K562 (cell line): ENCODE results near the gene YARS1. TPM values are rescaled to one million over a fixed set of nuclear protein-coding genes. Genes with fewer than 3 reads are reported as not detected.

ENCODE experiments used
- GABPB1 ChIP-seq: sonication (generic); formaldehyde crosslinking; IDR thresholded peaks from 2 replicates; pipeline ENCODE4 v1.8.0; 2022; ENCODE audit warnings: mild to moderate bottlenecking, missing genetic modification reagents
- HSF4 ChIP-seq: fragments of 250-450 bp; sonication (Bioruptor Pico); IDR thresholded peaks from 2 replicates; pipeline ENCODE4 v2.1.2; 2022; ENCODE audit warnings: mild to moderate bottlenecking, moderate library complexity, borderline replicate concordance
- LCOR ChIP-seq: sonication (generic); formaldehyde crosslinking; IDR thresholded peaks from 2 replicates; pipeline ENCODE4 v1.8.0; 2022; ENCODE audit warnings: mild to moderate bottlenecking, missing genetic modification reagents
- MAZ ChIP-seq, 2 experiments: fragments of 450-650 bp in 1 of 2; sonication (generic) in 1 of 2; formaldehyde crosslinking; IDR thresholded peaks in 1 of 2; conservative IDR thresholded peaks in 1 of 2; 2 replicates each; pipeline versions ENCODE4 v1.4.0 to v1.5.0; 2020; ENCODE audit warnings: mild to moderate bottlenecking in 1 of 2, missing genetic modification reagents in 1 of 2
- MECOM ChIP-seq: fragments of 250-450 bp; sonication (Bioruptor Pico); IDR thresholded peaks from 2 replicates; pipeline ENCODE4 v1.8.0; 2022; ENCODE audit warnings: inconsistent platforms
- NFXL1 ChIP-seq: fragments of 450-650 bp; formaldehyde crosslinking; IDR thresholded peaks from 2 replicates; pipeline ENCODE4 v1.4.0; 2021; ENCODE audit warnings: mild to moderate bottlenecking
- POLR2H ChIP-seq: IDR thresholded peaks from 2 replicates; pipeline ENCODE4 v1.6.1; 2016; ENCODE audit warnings: missing genetic modification characterization, low read depth, mild to moderate bottlenecking, control low read depth, missing compliant biosample characterization, moderate library complexity
- PRPF4 ChIP-seq: fragments of 200-400 bp; formaldehyde crosslinking; IDR thresholded peaks from one replicate; pipeline ENCODE4 v1.6.1; 2017; ENCODE audit warnings: low read length, low read depth, mild to moderate bottlenecking; ENCODE audit not compliant: insufficient read depth, poor library complexity, severe bottlenecking
- RCOR1 ChIP-seq, 2 experiments: IDR thresholded peaks; 2 replicates each; pipeline ENCODE4 v1.6.1; 2012; ENCODE audit warnings: low read depth in 2 of 2, low read length in 2 of 2, borderline replicate concordance in 1 of 2, improper control_type of control experiment in 1 of 2
- TBL1XR1 ChIP-seq, 2 experiments: IDR thresholded peaks; 2 replicates each; pipeline ENCODE4 v1.6.1; 2012; ENCODE audit warnings: improper control_type of control experiment in 2 of 2, low read length in 2 of 2, mild to moderate bottlenecking in 1 of 2
- ZNF3 ChIP-seq: fragments of 250-450 bp; sonication (Bioruptor Pico); IDR thresholded peaks from 2 replicates; pipeline ENCODE4 v1.5.0; 2021; ENCODE audit warnings: mild to moderate bottlenecking, moderate library complexity
- ZNF408 ChIP-seq: fragments of 250-450 bp; sonication (Bioruptor Pico); IDR thresholded peaks from 2 replicates; pipeline ENCODE4 v1.4.0; 2020; ENCODE audit warnings: low read depth, mild to moderate bottlenecking, moderate library complexity
- ZNF76 ChIP-seq: fragments of 250-450 bp; sonication (Bioruptor Pico); IDR thresholded peaks from 2 replicates; pipeline ENCODE4 v1.4.0; 2020; ENCODE audit warnings: mild to moderate bottlenecking, moderate library complexity, borderline replicate concordance
- polyA plus RNA-seq, 8 experiments: library from polyadenylated mRNA; depleted of rRNA in 4 of 8; stranded (reverse) in 5 of 8; unstranded in 3 of 8; fragments of >200 nt; fragmentation: Nextera tagmentation in 2 of 8; fragmentation: Illumina TruSeq in 1 of 8; extraction: Ambion mirVana in 2 of 8; extraction: Trizol in 1 of 8; gene quantifications; 2 replicates each; pipeline versions ENCODE4 v1.2.1 to v1.2.3, GENCODE V29; 2011 to 2014; ENCODE audit warnings: inconsistent platforms in 1 of 8, missing spikeins in 1 of 8
- total RNA-seq, 7 experiments: library from RNA; depleted of rRNA in 6 of 7; stranded (reverse); fragments of >200 nt in 6 of 7; fragmentation: Illumina TruSeq in 2 of 7; extraction: Trizol in 2 of 7; gene quantifications; 2 replicates each; pipeline versions ENCODE4 v1.2.1 to v1.2.3, GENCODE V29; 2011 to 2021; ENCODE audit warnings: low replicate concordance in 1 of 7
- TF ChIP-seq, protein P1 (sequence below), 3 experiments: fragments of 200-800 bp in 1 of 3; fragments of 250-450 bp in 1 of 3; fragments of 450-650 bp in 1 of 3; sonication (Bioruptor Pico) in 1 of 3; sonication (Bioruptor generic) in 1 of 3; formaldehyde crosslinking in 1 of 3; IDR thresholded peaks; 2 replicates each; pipeline versions ENCODE4 v1.6.1 to v1.8.0; 2016 to 2022; ENCODE audit warnings: mild to moderate bottlenecking in 2 of 3, missing genetic modification characterization in 2 of 3, missing compliant biosample characterization in 1 of 3, moderate library complexity in 1 of 3
- TF ChIP-seq, protein P2 (sequence below): sonication (generic); formaldehyde crosslinking; IDR thresholded peaks from 2 replicates; pipeline ENCODE4 v1.8.0; 2022; ENCODE audit warnings: mild to moderate bottlenecking, missing genetic modification reagents
- TF ChIP-seq, protein P3 (sequence below): IDR thresholded peaks from 3 replicates; pipeline ENCODE4 v1.6.1; 2011; ENCODE audit warnings: borderline replicate concordance, mild to moderate bottlenecking; ENCODE audit not compliant: insufficient read length, insufficient read depth
- TF ChIP-seq, protein P4 (sequence below): fragments of 450-650 bp; formaldehyde crosslinking; IDR thresholded peaks from 2 replicates; pipeline ENCODE4 v1.4.0; 2020; ENCODE audit warnings: mild to moderate bottlenecking, moderate library complexity
- TF ChIP-seq, protein P5 (sequence below): fragments of 250-450 bp; sonication (Bioruptor Pico); IDR thresholded peaks from 2 replicates; pipeline ENCODE4 v1.4.0; 2020; ENCODE audit warnings: mild to moderate bottlenecking

The YARS1 gene
- total and polyA plus RNA-seq, 9 of the 15 experiments (the other 6 are each of a cell fraction or from before 2014, with no cell fraction given) = 66.2 to 336 (median 201) TPM

DNA sequence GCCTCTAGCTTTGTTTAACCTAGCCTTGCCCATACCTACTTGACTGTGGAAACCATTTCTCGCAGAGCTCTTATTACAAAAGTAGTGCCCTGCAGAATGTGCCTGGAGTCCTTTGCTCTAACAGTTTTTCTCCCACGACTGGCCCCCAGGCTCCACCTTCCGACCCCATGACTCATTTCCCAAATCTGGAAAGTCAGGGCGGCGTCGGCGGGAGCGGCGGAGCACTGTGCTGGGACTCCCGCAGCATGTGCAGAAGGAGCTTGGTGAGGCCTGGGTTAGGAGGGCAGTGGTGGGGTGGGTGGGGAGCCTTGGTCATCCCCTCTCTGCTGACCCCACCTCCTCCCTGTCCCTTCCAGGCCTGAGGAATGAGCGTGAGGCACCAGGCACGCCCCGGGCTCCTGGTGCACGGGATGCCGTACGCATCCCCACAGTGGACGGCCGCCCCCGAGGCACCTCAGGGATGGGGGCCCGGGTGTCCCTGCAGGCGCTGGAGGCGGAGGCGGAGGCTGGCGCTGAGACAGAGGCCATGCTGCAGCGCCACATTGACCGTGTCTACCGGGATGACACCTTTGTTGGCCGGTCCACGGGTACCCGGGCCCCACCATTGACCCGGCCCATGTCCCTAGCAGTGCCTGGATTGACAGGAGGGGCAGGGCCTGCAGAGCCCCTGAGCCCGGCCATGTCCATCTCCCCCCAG lies 47.5 kb downstream of the YARS1 start (continued):
- no peak for TF ChIP-seq POLR2H (tag)
- TF ChIP-seq, protein P1, sequence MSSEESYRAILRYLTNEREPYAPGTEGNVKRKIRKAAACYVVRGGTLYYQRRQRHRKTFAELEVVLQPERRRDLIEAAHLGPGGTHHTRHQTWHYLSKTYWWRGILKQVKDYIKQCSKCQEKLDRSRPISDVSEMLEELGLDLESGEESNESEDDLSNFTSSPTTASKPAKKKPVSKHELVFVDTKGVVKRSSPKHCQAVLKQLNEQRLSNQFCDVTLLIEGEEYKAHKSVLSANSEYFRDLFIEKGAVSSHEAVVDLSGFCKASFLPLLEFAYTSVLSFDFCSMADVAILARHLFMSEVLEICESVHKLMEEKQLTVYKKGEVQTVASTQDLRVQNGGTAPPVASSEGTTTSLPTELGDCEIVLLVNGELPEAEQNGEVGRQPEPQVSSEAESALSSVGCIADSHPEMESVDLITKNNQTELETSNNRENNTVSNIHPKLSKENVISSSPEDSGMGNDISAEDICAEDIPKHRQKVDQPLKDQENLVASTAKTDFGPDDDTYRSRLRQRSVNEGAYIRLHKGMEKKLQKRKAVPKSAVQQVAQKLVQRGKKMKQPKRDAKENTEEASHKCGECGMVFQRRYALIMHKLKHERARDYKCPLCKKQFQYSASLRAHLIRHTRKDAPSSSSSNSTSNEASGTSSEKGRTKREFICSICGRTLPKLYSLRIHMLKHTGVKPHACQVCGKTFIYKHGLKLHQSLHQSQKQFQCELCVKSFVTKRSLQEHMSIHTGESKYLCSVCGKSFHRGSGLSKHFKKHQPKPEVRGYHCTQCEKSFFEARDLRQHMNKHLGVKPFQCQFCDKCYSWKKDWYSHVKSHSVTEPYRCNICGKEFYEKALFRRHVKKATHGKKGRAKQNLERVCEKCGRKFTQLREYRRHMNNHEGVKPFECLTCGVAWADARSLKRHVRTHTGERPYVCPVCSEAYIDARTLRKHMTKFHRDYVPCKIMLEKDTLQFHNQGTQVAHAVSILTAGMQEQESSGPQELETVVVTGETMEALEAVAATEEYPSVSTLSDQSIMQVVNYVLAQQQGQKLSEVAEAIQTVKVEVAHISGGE (CRISPR knock-in tag; IDR thresholded peaks at IDR 0.05) = no peak
- TF ChIP-seq, protein P2, sequence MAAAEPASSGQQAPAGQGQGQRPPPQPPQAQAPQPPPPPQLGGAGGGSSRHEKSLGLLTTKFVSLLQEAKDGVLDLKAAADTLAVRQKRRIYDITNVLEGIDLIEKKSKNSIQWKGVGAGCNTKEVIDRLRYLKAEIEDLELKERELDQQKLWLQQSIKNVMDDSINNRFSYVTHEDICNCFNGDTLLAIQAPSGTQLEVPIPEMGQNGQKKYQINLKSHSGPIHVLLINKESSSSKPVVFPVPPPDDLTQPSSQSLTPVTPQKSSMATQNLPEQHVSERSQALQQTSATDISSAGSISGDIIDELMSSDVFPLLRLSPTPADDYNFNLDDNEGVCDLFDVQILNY (CRISPR knock-in tag) = no peak
- TF ChIP-seq PRPF4 = no peak
- 0 out of 4 replicates have a peak, but pooled peaks of 1 of the 2 experiments have one; percentile 1 for TF ChIP-seq RCOR1 (IDR thresholded peaks at IDR 0.05; ENCODE audit: borderline replicate concordance in 1 of 2, low read depth in 2 of 2, low read length in 2 of 2)
- TF ChIP-seq LCOR (CRISPR knock-in tag) = 0 out of 2 replicates have a peak, but pooled peaks have one; percentile 30
- TF ChIP-seq HSF4 (CRISPR knock-in tag) = no peak
- no peak for TF ChIP-seq GABPB1
- TF ChIP-seq, protein P3, sequence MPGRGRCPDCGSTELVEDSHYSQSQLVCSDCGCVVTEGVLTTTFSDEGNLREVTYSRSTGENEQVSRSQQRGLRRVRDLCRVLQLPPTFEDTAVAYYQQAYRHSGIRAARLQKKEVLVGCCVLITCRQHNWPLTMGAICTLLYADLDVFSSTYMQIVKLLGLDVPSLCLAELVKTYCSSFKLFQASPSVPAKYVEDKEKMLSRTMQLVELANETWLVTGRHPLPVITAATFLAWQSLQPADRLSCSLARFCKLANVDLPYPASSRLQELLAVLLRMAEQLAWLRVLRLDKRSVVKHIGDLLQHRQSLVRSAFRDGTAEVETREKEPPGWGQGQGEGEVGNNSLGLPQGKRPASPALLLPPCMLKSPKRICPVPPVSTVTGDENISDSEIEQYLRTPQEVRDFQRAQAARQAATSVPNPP = no peak
- 0 out of 4 replicates have a peak, but pooled peaks of 1 of the 2 experiments have one; percentile 19 for TF ChIP-seq TBL1XR1 (IDR thresholded peaks at IDR 0.05; ENCODE audit: low read length in 2 of 2)
- TF ChIP-seq, protein P4, sequence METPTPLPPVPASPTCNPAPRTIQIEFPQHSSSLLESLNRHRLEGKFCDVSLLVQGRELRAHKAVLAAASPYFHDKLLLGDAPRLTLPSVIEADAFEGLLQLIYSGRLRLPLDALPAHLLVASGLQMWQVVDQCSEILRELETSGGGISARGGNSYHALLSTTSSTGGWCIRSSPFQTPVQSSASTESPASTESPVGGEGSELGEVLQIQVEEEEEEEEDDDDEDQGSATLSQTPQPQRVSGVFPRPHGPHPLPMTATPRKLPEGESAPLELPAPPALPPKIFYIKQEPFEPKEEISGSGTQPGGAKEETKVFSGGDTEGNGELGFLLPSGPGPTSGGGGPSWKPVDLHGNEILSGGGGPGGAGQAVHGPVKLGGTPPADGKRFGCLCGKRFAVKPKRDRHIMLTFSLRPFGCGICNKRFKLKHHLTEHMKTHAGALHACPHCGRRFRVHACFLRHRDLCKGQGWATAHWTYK (CRISPR knock-in tag) = no peak
- TF ChIP-seq, protein P5, sequence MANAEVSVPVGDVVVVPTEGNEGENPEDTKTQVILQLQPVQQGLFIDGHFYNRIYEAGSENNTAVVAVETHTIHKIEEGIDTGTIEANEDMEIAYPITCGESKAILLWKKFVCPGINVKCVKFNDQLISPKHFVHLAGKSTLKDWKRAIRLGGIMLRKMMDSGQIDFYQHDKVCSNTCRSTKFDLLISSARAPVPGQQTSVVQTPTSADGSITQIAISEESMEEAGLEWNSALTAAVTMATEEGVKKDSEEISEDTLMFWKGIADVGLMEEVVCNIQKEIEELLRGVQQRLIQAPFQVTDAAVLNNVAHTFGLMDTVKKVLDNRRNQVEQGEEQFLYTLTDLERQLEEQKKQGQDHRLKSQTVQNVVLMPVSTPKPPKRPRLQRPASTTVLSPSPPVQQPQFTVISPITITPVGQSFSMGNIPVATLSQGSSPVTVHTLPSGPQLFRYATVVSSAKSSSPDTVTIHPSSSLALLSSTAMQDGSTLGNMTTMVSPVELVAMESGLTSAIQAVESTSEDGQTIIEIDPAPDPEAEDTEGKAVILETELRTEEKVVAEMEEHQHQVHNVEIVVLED (CRISPR knock-in tag) = no peak
- TF ChIP-seq ZNF408 = no peak
- TF ChIP-seq NFXL1 (CRISPR knock-in tag) = no peak
- no peak for TF ChIP-seq MECOM (CRISPR knock-in tag)
- no peak for TF ChIP-seq MAZ (CRISPR knock-in tag; conservative IDR thresholded peaks at IDR 0.05 in 1 of 2, IDR thresholded peaks at IDR 0.05 in 1 of 2)
- no peak for TF ChIP-seq ZNF76 (CRISPR knock-in tag)
- TF ChIP-seq ZNF3 (CRISPR knock-in tag) = no peak
